Dendritic cell treated with granulocyte-macrophage colony-stimulating factor and Interleukin-4, amounts not matched to agents 40 ng/mL and 50 ng/mL, for 4 days (primary cell): Measurements from ENCODE around the gene CCL4.
"Not testable (repeated sequence)": the region's sequence is repeated elsewhere in the genome, so short reads cannot be mapped to it uniquely, and the experiment has no call there.

Source experiments
- H3K27ac Mint-ChIP-seq: one replicate; pipeline ENCODE4 v1.8.0; 2022; ENCODE audit warnings: mild to moderate bottlenecking, mixed read lengths
- H3K27me3 Mint-ChIP-seq: one replicate; pipeline ENCODE4 v1.8.0; 2022; ENCODE audit warnings: mild to moderate bottlenecking, mixed read lengths
- H3K36me3 Mint-ChIP-seq: one replicate; pipeline ENCODE4 v1.8.0; 2022; ENCODE audit warnings: low read depth, mixed read lengths
- H3K4me1 Mint-ChIP-seq: one replicate; pipeline ENCODE4 v1.8.0; 2022; ENCODE audit warnings: low read depth, mixed read lengths
- H3K4me3 Mint-ChIP-seq: one replicate; pipeline ENCODE4 v1.8.0; 2022; ENCODE audit warnings: mild to moderate bottlenecking, moderate library complexity, mixed read lengths
- H3K9me3 Mint-ChIP-seq: one replicate; pipeline ENCODE4 v1.8.0; 2022; ENCODE audit warnings: mixed read lengths
- intact Hi-C: fragments of 100-400 bp; cut with micrococcal nuclease; formaldehyde crosslinking; loops from one replicate; pipeline ENCODE4 v1.15.0; 2022

Gene CCL4

GRCh38 chr17:36103401-36103975, at the start of gene CCL4:
Gene CCL4, plus strand, starts transcription at chr17:36103827. Its CDS starts 79 bp downstream, at chr17:36103906.
- intact Hi-C loops, H3K9me3 Mint-ChIP-seq, H3K27me3 Mint-ChIP-seq: not testable (repeated sequence)
- peak within 1 kb of the TSS; percentile 66 for H3K4me3 Mint-ChIP-seq
- peaks cover 77% of the 10 kb centered on the region for H3K4me1 Mint-ChIP-seq
- H3K36me3 Mint-ChIP-seq: peaks cover 19% of the 10 kb centered on the region
- peak within 1 kb of the TSS; percentile 74 for H3K27ac Mint-ChIP-seq

GRCh38 chr17:36055171-36055570, 48.5 kb upstream of the CCL4 start:
- peaks cover 66% of the 10 kb centered on the region for H3K4me1 Mint-ChIP-seq
- H3K36me3 Mint-ChIP-seq: peaks cover 41% of the 10 kb centered on the region
- peak overlapping the region; percentile 94 for H3K27ac Mint-ChIP-seq
- H3K4me3 Mint-ChIP-seq: peak overlapping the region; percentile 35
- intact Hi-C loops: loop anchor here (5.0 kb wide), 1 partner anchor 38 kb away; the partner anchor contains the start of gene CCL23
- H3K27me3 Mint-ChIP-seq: no peaks in the 10 kb centered on the region
- peaks cover 23% of the 10 kb centered on the region for H3K9me3 Mint-ChIP-seq

GRCh38 chr17:36055921-36056520, 47.6 kb upstream of the CCL4 start:
- Mint-ChIP-seq H3K9me3 (peaks cover 15% of the 10 kb centered on the region), H3K27me3 (no peaks in the 10 kb centered on the region), H3K4me1 (peaks cover 65% of the 10 kb centered on the region), H3K27ac (peak overlapping the region; percentile 94), H3K4me3 (peak overlapping the region; percentile 35), H3K36me3 (peaks cover 33% of the 10 kb centered on the region)
- intact Hi-C loops: loop anchor here (5.0 kb wide), 1 partner anchor 39 kb away; the partner anchor contains the start of gene CCL23

GRCh38 chr17:36057911-36058310, 45.7 kb upstream of the CCL4 start:
- Mint-ChIP-seq H3K36me3 (peaks cover 14% of the 10 kb centered on the region), H3K9me3 (no peaks in the 10 kb centered on the region), H3K27me3 (no peaks in the 10 kb centered on the region), H3K4me3 (peak overlapping the region; percentile 52), H3K4me1 (peaks cover 75% of the 10 kb centered on the region), H3K27ac (peak overlapping the region; percentile 94)
- intact Hi-C loops: loop anchor here (5.0 kb wide), 1 partner anchor 41 kb away; the partner anchor contains the start of gene CCL23

GRCh38 chr17:36059406-36059805, 44.2 kb upstream of the CCL4 start:
- peak overlapping the region; percentile 94 for H3K27ac Mint-ChIP-seq
- intact Hi-C loops: loop anchor here (5.0 kb wide), 1 partner anchor 42 kb away; the partner anchor contains the start of gene CCL23
- no peak overlapping the region for H3K4me3 Mint-ChIP-seq
- no peaks in the 10 kb centered on the region for H3K9me3 Mint-ChIP-seq
- H3K36me3 Mint-ChIP-seq: peaks cover 18% of the 10 kb centered on the region
- no peaks in the 10 kb centered on the region for H3K27me3 Mint-ChIP-seq
- H3K4me1 Mint-ChIP-seq: peaks cover 76% of the 10 kb centered on the region

GRCh38 chr17:36060816-36061215, 42.8 kb upstream of the CCL4 start:
- Mint-ChIP-seq H3K27ac (no peak overlapping the region), H3K27me3 (no peaks in the 10 kb centered on the region), H3K4me3 (no peak overlapping the region), H3K4me1 (peaks cover 77% of the 10 kb centered on the region), H3K9me3 (no peaks in the 10 kb centered on the region), H3K36me3 (peaks cover 32% of the 10 kb centered on the region)
- intact Hi-C loops: no loop called here

GRCh38 chr17:36063786-36064541, 39.7 kb upstream of the CCL4 start, which contains the start of gene CCL18:
Gene CCL18, plus strand, starts transcription at chr17:36064272. Its CDS starts 71 bp downstream, at chr17:36064343.
- H3K4me3 Mint-ChIP-seq: peak within 1 kb of the TSS; percentile 72
- peaks cover 51% of the 10 kb centered on the region for H3K36me3 Mint-ChIP-seq
- intact Hi-C loops: no loop called here
- H3K4me1 Mint-ChIP-seq: peaks cover 64% of the 10 kb centered on the region
- peak within 1 kb of the TSS; percentile 90 for H3K27ac Mint-ChIP-seq
- H3K9me3 Mint-ChIP-seq: no peaks in the 10 kb centered on the region
- no peaks in the 10 kb centered on the region for H3K27me3 Mint-ChIP-seq

GRCh38 chr17:36066365-36066985, 37.2 kb upstream of the CCL4 start:
- peaks cover 76% of the 10 kb centered on the region for H3K36me3 Mint-ChIP-seq
- H3K4me1 Mint-ChIP-seq: peaks cover 76% of the 10 kb centered on the region
- no peaks in the 10 kb centered on the region for H3K9me3 Mint-ChIP-seq
- H3K27me3 Mint-ChIP-seq: no peaks in the 10 kb centered on the region
- intact Hi-C loops: no loop called here
- H3K4me3 Mint-ChIP-seq: peak overlapping the region; percentile 72
- H3K27ac Mint-ChIP-seq: peak overlapping the region; percentile 90

- H3K27ac Mint-ChIP-seq: peak overlapping the region; percentile 90
- H3K4me3 Mint-ChIP-seq: no peak overlapping the region
- H3K9me3 Mint-ChIP-seq: no peaks in the 10 kb centered on the region
- peaks cover 85% of the 10 kb centered on the region for H3K36me3 Mint-ChIP-seq
- intact Hi-C loops: no loop called here
- H3K4me1 Mint-ChIP-seq: peaks cover 71% of the 10 kb centered on the region
- H3K27me3 Mint-ChIP-seq: no peaks in the 10 kb centered on the region
Observed at GRCh38 chr17:36068524-36068923, 35.1 kb upstream of the CCL4 start.

- peaks cover 65% of the 10 kb centered on the region for H3K4me1 Mint-ChIP-seq
- peaks cover 82% of the 10 kb centered on the region for H3K36me3 Mint-ChIP-seq
- intact Hi-C loops: no loop called here
- H3K4me3 Mint-ChIP-seq: no peak overlapping the region
- no peaks in the 10 kb centered on the region for H3K9me3 Mint-ChIP-seq
- no peaks in the 10 kb centered on the region for H3K27me3 Mint-ChIP-seq
- H3K27ac Mint-ChIP-seq: peak overlapping the region; percentile 90
Observed at GRCh38 chr17:36069136-36069535, 34.5 kb upstream of the CCL4 start.

GRCh38 chr17:36070427-36070826, 33.2 kb upstream of the CCL4 start:
- Mint-ChIP-seq H3K27me3 (no peaks in the 10 kb centered on the region), H3K9me3 (no peaks in the 10 kb centered on the region), H3K36me3 (peaks cover 78% of the 10 kb centered on the region), H3K4me3 (no peak overlapping the region), H3K27ac (peak overlapping the region; percentile 90), H3K4me1 (peaks cover 52% of the 10 kb centered on the region)
- intact Hi-C loops: loop anchor here (5.0 kb wide), 3 partner anchors 38 to 98 kb away; partner anchors contain the start of gene CCL23

- Mint-ChIP-seq H3K4me3 (no peak overlapping the region), H3K9me3 (no peaks in the 10 kb centered on the region), H3K27ac (peak overlapping the region; percentile 90), H3K4me1 (peaks cover 45% of the 10 kb centered on the region), H3K36me3 (peaks cover 78% of the 10 kb centered on the region), H3K27me3 (no peaks in the 10 kb centered on the region)
- intact Hi-C loops: loop anchor here (5.0 kb wide), 3 partner anchors 39 to 99 kb away; partner anchors contain the start of gene CCL23
Observed at GRCh38 chr17:36071751-36072150, 31.9 kb upstream of the CCL4 start.

GRCh38 chr17:36072431-36073121, 31.1 kb upstream of the CCL4 start:
- peaks cover 78% of the 10 kb centered on the region for H3K36me3 Mint-ChIP-seq
- H3K9me3 Mint-ChIP-seq: no peaks in the 10 kb centered on the region
- H3K4me3 Mint-ChIP-seq: peak overlapping the region; percentile 17
- intact Hi-C loops: loop anchor here (5.0 kb wide), 3 partner anchors 40 to 100 kb away; partner anchors contain the start of gene CCL23
- no peaks in the 10 kb centered on the region for H3K27me3 Mint-ChIP-seq
- peaks cover 42% of the 10 kb centered on the region for H3K4me1 Mint-ChIP-seq
- H3K27ac Mint-ChIP-seq: peak overlapping the region; percentile 74
